HG03558 (cell line): Measurements from ENCODE around the gene PROK2.

ENCODE experiments used
- ATAC-seq: cut with Tn5 transposase; IDR thresholded peaks from one replicate; pipeline ENCODE4 v1.9.1; 2021; ENCODE audit warnings: moderate number of reproducible peaks; ENCODE audit not compliant: unreplicated experiment; ENCODE audit errors: extremely low read depth

Gene PROK2

GRCh38 chr3:71787851-71788405, 3.0 kb upstream of the PROK2 start:
- ATAC-seq, result no peak

- no peak for ATAC-seq
These were observed 1.6 kb upstream of the PROK2 start for GRCh38 chr3:71786551-71786950.

GRCh38 chr3:71786217-71786549, 1.2 kb upstream of the PROK2 start:
- ATAC-seq, result no peak

GRCh38 chr3:71785532-71786216, 726 bp upstream of the PROK2 start:
- no peak for ATAC-seq

- no peak for ATAC-seq
These were observed 591 bp downstream of the PROK2 start for GRCh38 chr3:71784201-71784913.

- no peak for ATAC-seq
These were observed 1.8 kb downstream of the PROK2 start for GRCh38 chr3:71783152-71783551.

- no peak for ATAC-seq
These were observed 4.5 kb downstream of the PROK2 start for GRCh38 chr3:71780430-71780829.

- no peak for ATAC-seq
These were observed 5.1 kb downstream of the PROK2 start for GRCh38 chr3:71779674-71780377.

- ATAC-seq, result no peak
These were observed 6.6 kb downstream of the PROK2 start for GRCh38 chr3:71778353-71778752.

GRCh38 chr3:71776538-71776937, 8.4 kb downstream of the PROK2 start:
- no peak for ATAC-seq

- ATAC-seq, result no peak
These were observed 13.1 kb downstream of the PROK2 start for GRCh38 chr3:71771884-71772283.

- no peak for ATAC-seq
These were observed 13.8 kb downstream of the PROK2 start for GRCh38 chr3:71771126-71771525.

GRCh38 chr3:71763426-71763825, 21.5 kb downstream of the PROK2 start:
- ATAC-seq, result no peak

- no peak for ATAC-seq
These were observed 24.8 kb downstream of the PROK2 start for GRCh38 chr3:71760140-71760539.

- no peak for ATAC-seq
These were observed 25.5 kb downstream of the PROK2 start for GRCh38 chr3:71759401-71759800.

- ATAC-seq, result no peak
These were observed 26.9 kb downstream of the PROK2 start for GRCh38 chr3:71758091-71758490.

GRCh38 chr3:71754610-71755253, 30.2 kb downstream of the PROK2 start:
- no peak for ATAC-seq

- ATAC-seq, result no peak
These were observed 31.0 kb downstream of the PROK2 start, which contains the start of gene GPR27 for GRCh38 chr3:71753701-71754609. Gene GPR27, plus strand, starts transcription at chr3:71753855. Its CDS starts 195 bp downstream, at chr3:71754050.

- no peak for ATAC-seq
These were observed 31.9 kb downstream of the PROK2 start for GRCh38 chr3:71752831-71753700.
